HK-2 (cell line): Measurements from ENCODE around the gene PDPK1.

Experiments
- DNase-seq: peaks from one replicate; pipeline ENCODE4 v3.0.0-alpha.2; 2018; ENCODE audit not compliant: unreplicated experiment

Gene PDPK1

DNA sequence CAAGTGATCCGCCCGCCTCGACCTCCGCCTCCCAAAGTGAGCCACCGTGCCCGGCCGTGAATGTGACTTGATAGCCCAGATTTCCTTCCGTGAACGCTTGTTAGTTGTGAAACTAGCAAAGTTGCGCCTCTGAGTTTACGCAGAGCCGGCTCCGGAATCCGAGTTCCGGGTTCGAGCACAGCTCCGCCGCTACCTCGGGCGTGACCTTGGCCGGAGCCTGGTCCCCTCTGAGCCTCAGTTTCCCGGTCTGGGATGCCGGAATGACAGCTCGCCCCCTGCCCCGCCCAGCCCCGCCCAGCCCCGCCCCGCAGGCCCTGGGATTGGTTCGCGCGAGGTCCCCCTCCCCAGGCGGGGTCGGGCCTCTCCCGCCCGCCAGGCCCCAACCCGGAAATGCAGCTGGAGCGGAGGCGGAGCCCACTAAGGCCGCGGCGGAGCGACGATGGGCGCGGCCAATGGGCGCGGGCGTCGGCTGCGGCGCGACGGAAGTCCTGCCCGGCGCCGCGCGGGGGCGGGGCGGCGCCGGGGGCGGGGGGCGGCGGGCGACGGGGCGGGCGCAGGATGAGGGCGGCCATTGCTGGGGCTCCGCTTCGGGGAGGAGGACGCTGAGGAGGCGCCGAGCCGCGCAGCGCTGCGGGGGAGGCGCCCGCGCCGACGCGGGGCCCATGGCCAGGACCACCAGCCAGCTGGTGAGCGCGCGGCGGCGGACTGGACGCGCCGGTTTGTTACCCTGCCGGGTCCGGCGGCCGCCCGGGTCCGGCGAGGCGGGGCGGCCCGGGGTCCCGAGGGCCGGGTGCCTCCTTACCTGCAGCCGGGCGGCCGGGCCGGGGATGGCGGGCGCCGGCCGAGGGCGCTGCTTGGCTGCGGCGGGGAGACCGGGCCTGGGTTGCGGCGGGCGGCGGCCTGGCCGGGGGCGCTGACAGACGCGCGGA lies at the start of gene PDPK1:
TSS of gene PDPK1 (plus strand) at position 571 of the 929 bp plus-strand sequence. CDS start at position 663, 92 bp downstream.
- DNase-seq: peak; percentile 88

DNA sequence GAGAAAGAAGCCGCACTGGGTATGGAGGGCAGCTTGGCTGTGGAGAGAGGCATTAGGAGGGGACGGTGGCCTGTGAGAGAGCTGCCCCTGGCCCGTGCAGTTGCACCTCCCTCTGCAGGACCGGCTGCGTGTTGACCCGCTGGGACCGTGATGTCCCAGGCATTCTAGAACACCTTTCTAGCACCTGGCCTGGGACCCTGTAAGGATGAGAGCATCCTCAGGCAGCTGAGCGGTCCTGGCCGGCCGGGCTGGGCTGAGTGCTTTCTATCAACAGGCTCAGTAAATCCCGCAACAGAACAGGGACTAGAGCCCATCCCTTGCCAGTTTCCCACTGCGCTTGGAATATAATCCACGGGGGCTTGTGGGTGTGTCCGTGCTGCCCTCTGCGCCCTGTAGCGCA lies 48.2 kb upstream of the PDPK1 start:
- DNase-seq: no peak

DNA sequence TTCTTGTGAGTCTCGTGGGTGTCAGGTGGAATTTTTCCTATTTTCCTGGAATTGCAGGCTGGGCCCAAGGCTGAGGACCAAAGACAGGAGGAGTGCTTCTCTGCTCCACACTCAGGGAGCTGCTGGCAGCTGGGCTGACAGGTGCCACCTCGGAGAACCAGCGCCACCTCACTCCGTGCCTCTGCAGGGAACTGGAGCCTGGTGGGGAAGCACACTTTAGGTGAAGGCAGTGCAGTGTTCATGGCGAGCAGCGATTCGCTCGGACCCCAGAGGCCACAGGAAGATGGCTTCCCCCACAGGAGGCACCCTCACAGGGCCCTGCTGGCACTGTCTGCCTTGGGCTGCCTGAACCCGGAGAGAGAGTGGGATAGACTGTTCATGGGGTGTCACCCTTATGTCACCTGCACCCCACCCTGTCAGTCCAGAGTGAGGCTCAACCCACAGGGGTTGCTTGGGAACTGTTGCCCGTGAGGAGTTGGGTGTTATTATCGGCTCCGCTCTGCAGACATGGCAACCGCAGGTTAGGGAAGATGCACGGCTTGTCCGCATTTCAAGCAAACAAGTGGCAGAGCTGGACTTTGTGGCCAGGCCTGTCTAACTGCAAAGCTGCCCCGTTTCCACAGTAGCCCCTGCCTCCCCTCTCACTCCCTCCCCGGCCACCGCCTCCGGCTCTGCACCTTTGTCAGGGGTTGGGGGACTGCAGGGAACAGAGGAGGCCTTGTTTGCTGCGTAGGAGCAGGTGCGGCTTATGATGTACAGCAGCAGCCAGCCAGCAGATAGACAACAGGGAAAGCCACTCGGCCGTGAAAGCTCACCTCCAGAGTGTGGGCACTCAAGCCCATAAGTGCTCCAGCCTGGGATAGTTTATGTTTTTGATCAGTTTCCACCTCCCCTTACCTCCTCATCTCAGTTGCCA lies 47.4 kb upstream of the PDPK1 start:
- DNase-seq: no peak

DNA sequence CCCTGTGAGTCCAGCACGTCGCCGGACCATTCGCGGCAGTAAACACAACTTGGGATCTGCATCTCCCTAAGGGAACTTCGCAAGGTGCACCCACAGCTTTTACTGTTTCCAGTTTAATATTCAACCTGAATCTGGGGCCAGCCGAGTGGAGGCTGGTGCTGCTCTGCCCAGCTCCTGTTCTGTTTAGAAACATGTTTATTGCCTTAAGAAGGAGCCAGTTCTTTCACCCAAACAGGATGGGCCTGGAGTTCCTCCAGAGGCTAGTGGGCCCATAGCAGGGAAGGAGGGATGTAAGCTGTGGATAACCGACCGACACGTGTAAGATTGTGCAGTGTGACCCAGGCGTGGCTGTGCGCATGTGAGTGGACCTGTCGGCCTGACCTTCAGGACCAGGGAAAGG lies 45.5 kb upstream of the PDPK1 start:
- DNase-seq: no peak

DNA sequence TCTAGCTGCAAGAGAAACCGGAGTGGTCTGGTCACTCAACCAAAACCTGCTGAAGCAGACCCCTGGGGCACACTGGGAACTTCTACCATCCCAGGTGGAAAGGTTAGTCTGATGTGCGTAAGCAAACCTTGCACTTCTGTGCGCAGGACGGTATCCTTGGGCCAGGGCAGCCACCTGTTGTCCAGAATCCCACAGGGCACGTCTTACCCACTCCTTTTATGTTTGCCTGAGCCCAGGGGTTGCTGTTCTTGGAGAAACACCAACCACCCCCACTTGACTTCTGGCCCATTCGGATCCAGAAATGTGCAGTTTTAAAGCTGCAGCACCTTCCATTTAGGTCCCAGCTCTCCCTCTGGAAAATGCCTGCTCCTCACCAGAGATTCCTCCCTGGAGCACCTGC lies 44.2 kb upstream of the PDPK1 start:
- no peak for DNase-seq

DNA sequence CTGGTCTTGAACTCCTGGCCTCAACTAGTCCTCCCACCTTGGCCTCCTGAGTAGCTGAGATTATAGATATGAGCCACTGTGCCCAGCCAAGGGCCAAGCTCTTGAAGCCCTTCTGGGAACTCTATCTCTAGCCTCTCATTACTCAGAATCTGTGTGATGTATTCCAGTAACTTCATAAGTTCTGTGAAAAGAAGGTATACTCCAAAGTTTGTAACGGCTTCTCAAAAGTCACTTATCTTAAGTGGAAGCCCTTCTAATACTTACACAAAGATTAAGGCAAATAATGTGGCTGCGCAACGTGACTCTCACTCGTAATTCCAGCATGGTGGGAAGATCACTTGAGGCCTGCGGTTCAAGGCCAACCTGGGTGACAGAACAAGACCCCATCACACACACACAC lies 43.2 kb upstream of the PDPK1 start:
- DNase-seq: no peak

DNA sequence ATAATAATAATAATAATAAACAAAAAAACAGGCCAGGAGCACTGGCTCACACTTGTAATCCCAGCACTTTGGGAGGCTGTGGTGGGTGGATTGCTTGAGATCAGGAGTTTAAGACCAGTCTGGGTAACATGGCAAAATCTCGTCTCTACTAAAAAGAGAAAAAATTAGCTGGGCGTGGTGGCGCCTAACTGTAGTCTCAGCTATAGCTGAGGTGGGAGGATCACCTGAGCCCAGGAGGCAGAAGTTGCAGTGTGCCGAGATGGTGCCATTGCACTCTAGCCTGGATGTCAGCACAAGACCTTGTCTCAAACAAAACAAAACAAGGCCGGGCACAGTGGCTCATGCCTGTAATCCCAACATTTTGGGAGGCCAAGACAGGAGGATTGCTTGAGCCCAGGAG lies 42.8 kb upstream of the PDPK1 start:
- no peak for DNase-seq

DNA sequence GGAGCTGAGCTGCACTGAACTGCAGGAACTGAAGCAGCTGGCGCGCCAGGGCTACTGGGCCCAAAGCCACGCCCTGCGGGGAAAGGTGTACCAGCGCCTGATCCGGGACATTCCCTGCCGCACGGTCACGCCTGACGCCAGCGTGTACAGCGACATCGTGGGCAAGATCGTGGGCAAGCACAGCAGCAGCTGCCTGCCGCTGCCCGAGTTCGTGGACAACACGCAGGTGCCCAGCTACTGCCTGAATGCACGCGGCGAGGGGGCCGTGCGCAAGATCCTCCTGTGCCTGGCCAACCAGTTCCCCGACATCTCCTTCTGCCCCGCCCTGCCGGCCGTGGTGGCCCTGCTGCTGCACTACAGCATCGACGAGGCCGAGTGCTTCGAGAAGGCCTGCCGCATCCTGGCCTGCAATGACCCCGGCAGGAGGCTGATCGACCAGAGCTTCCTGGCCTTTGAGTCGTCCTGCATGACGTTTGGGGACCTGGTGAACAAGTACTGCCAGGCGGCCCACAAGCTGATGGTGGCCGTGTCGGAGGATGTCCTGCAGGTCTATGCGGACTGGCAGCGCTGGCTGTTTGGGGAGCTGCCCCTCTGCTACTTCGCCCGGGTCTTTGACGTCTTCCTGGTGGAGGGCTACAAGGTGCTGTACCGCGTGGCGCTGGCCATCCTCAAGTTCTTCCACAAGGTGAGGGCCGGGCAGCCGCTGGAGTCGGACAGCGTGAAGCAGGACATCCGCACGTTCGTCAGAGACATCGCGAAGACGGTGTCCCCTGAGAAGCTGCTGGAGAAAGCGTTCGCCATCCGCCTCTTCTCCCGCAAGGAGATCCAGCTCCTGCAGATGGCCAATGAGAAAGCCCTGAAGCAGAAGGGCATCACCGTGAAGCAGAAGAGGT lies 41.4 kb upstream of the PDPK1 start:
- no peak for DNase-seq

DNA sequence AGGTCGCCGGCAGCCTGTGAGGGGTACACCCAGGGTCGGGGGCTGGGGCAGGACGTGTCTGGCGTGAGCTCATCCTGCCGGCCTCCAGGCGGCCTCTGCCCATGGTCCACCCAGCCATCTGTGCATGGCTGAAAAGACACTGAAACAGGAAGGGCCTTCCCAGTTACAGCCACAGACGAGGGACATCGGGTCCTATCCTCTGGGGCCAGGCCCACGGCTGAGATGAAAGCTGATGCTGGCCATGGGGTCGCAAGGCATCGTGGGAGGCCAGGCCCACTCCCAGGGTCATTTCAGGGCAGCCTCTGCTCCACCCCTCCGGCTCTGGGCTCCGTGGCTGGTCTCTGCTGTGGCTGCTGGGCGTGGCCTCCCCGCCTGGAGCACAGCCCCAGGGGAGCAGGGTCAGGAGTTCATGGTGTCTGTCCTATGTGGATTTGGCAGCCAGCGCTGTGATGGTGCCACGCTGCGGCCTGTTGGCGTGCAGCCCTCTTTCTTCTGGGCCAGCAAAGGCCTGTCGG lies 40.6 kb upstream of the PDPK1 start:
- no peak for DNase-seq

DNA sequence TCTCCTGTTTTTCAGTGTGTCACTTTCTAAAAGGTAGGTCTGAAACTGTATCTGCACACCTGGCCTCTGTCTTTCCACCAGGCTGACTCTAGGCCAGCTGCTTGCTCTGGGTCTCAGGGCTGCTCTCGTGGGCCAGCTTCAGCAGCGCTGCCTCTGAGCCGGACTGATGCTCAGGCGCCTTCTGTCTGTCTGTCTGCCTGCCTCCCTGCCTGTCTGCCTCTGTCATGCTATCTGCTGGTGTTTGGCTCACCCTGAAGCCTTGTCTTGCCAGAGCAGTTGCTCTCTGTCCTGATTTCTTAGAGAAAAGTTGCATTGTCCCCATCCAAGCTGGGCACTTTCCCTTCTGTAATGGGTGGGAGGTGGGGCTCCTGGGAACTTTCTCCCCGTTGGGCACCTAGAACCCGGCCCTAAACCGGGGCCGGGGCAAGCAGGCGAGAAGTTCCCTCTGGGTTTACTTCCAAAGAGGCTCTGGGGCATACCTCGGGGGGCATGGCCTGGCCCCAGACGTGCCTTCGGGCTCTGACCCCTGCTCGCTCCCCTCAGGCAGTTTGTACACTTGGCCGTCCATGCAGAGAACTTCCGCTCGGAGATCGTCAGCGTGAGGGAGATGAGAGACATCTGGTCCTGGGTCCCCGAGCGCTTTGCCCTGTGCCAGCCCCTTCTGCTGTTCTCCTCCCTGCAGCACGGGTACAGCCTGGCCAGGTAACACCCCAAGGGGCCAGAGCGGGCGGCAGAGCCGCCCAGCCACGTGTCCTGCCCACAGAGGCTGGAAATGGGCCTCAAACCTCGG lies 39.9 kb upstream of the PDPK1 start:
- DNase-seq: no peak

DNA sequence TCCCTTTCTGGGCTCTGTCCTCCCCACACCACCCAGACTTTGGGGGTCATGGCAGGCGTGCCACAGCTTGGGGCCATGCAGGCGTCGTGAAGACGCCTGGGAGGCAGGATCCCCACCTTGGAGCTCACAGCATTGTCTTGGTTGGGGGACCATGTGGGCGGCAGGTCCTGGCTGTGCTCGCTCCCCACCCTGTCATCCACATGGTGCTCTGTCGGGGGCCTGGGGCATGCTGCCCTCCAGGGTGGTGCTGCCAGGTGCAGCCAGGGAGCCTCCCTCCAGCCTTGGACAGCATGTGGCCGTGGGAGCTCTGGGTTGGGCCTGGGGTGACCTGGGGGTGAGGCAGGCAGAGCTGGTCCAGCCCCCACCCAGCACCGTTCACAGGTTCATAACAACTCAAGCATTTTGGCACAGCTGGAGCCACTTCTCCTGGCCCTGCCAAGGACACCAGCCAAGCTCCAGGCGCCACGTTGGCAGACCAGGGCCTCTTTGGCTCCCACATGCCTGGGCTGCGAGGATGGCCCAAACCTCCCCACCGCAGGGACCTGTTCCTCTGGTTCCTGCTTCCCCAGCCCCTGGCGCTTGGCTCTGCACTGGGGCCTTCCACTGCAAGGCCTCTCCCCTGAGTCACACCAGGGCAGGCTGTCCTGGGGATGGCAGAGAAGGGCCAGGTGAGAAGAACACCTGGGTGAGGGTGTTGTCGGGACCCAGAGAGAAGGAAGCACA lies 39.1 kb upstream of the PDPK1 start:
- DNase-seq: no peak

DNA sequence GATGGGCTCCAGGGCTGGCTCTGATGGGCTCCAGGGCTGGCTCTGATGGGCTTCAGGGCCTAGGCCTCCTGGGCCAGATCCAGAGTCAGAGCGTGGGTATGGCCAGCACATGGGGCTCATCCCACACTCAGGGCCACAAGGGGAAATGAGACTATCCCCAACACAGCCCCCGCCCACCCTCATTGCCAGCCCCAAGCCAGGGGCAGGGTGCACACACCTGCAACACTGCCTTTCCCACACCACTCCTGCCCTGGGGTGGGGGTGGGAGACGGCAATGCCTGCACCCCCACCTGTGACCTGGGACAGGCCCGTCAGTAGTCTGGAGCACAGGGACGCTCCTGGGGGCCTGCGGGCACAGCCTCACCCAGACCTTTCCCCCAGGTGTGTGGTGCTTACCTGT lies 38.4 kb upstream of the PDPK1 start:
- no peak for DNase-seq

DNA sequence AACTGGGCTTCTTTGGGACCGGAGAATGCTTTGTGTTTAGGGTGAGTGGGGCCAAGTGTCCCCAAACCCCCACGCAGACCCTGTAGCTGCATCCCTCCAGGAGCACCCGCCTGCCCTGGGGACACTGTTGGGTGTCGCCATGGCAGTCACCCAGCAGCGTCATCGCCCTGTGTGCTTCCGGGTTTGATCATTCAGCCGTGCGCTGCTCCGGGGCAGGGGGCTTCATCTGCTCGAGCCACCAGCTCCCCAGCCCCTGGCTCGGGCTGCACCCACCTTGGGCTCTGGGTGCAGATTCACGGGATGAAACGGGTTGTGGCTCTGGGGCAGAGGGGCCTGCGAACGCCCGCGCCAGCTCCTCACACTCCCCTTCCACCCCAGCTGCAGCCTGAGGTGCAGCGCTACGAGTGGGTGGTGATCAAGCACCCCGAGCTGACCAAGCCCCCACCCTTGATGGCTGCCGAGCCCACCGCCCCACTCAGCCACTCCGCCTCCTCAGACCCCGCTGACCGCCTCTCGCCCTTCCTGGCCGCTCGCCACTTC lies 37.9 kb upstream of the PDPK1 start:
- no peak for DNase-seq

DNA sequence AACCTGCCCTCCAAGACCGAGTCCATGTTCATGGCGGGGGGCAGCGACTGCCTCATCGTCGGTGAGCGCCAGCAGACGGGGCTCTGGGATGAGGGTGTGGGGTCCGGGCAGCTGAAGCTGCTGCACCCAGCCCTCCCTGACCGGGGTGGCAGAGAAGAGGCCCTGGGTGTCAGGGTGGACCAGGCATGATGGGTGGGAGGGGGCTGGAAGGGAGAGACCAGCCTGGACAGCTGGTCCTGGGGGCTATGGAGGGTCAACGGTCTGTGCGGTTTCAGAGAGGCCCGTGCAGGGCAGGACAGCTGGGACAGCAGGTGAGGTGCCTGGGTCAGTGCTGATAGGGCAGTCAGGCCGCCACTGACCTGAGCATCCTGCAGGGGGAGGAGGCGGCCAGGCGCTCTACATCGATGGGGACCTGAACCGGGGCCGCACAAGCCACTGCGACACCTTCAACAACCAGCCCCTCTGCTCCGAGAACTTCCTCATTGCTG lies 37.3 kb upstream of the PDPK1 start:
- no peak for DNase-seq

DNA sequence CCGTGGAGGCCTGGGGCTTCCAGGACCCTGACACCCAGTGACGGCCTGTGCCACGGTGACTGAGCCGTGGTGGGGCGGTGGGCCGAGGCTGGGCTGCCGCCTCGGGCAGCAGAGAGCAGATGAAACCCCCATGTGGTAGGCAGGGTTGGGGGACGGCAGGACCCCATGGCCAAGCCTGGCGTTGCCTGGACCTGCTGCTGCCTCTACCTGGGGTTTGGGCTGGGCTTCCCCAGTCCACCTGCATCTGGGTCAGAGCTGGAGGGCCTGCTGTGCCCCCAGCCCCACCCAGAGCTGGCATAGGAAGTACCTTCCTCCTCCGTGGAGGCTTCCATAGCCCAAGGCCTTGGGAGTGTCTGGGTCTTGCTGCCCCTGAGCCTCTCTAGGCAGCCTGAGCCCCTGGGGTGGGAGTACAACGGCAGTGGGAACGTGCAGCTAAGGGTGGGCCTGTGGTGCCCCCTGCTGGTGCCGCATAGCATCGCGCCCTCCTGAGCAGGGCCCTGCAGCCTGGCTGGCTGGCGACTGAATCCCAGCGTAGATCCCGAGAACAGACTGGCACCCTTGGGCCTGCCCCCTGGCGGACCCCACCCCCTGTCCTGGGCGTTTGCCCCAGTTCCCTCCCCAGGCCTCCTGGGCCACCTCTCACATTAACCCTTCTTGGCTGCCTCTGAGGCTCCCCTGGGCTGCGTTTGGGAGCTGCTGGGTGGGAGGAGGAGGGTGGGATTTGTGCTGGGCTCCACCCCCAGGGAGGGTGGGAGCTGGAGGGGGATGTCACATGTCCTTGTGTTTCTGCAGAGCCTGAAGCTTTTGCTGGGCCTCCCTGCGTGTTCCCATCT lies 36.7 kb upstream of the PDPK1 start:
- DNase-seq: peak; percentile 82

DNA sequence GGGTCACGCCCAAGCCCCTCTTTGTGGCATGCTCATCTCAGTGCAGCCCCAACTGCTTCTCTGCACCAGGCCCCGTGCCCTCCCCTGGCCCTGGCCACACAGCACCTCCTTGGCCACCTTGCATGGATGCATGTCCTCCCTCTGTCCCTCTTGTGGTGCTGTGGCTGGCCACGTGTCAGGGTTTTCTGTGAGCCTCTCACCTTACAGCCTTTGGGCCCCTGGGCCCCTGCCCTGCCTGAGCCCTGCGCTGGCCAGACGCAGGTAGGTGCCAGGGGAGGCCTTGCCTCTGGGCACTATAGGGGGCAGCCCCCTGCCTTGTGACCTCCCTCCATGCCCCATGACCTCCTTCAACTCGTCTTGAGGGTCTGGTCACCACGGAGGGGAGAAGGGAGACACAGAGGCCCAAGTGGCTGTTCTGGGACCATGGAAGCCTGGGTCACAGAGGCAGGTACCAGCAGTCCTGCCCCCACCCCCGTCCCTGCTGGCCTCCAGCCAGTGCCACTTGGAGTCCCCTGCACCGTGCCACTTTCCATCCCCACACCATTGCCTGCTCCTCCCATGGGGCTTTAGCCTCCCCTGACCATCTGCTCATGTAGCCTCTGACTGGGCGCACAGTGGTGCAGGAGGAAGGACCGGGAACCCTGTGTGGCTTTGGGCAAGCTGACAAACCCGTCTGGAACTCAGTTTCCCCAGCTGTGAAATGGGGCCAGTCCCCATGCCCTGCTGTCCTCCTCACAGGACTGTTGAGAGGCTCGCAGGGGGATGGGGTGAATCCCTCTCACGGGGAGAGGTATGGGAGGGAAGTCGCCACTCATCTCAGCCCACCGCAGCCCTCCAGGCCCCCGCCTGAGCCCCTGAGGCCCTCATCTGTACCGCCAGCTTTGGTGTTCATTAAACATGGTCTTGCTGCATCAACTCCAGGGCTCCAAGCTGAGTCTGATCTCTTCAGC lies 35.6 kb upstream of the PDPK1 start:
- no peak for DNase-seq

DNA sequence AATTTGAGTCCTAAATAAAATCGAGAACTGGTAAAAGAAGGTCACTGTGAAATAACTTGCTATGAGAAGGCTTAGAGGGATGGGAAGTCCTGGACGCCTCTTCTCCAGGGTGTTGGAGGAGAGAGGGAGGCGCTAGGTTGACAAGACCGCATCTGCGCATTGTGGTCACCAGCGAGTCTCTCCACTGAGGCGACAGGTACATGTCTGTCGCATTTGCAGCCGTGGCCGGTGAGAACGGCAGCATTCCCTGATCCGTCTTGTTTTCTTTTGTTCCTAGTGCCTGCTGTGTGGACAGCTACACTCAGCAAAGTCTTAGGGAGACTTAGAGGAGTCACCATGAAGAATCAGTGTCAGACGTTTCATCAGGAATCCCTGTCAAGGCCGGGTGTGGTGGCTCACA lies 32.1 kb upstream of the PDPK1 start:
- DNase-seq: no peak
